ENCODE results near the gene MRPL52. TPM values are rescaled to one million over a fixed set of nuclear protein-coding genes. Genes with fewer than 3 reads are reported as not detected.

The MRPL52 gene
- total RNA-seq, 1 donor from 2014 or later: 28.1 TPM

GRCh38 chr14:22844221-22845102 is 14.8 kb downstream of the MRPL52 start:
- Histone ChIP-seq H3K9ac (no peak overlapping the region), H3K9me3 (ENCODE audit: low read depth) (no peaks in the 10 kb centered on the region), H3F3A (ENCODE audit: low read depth) (peaks cover 3% of the 10 kb centered on the region), H3K27me3 (no peaks in the 10 kb centered on the region), H3K27ac (no peak overlapping the region), H2AFZ (replicated peaks) (no peak overlapping the region), H3K79me2 (ENCODE audit: low read depth) (no peaks in the 10 kb centered on the region), H3K4me1 (peaks cover 14% of the 10 kb centered on the region), H4K20me1 (ENCODE audit: low read depth) (no peaks in the 10 kb centered on the region), H3K4me3 (no peak overlapping the region), H3K36me3 (no peaks in the 10 kb centered on the region), H3K4me2 (no peak overlapping the region)
- Mint-ChIP-seq H3K27ac (no peak overlapping the region), H3K27me3 (ENCODE audit: insufficient read depth, low read depth) (peaks cover 5% of the 10 kb centered on the region), H3K4me3 (no peak overlapping the region), H3K4me1 (peaks cover 18% of the 10 kb centered on the region), H3K36me3 (no peaks in the 10 kb centered on the region), H3K9me3 (no peaks in the 10 kb centered on the region)
- no peak for DNase-seq (ENCODE audit: low spot score)
- TF ChIP-seq CTCF (IDR thresholded peaks at IDR 0.05): no peak
- TF ChIP-seq EZH2phosphoT487 (IDR thresholded peaks at IDR 0.05): no peak
- TF ChIP-seq EZH2 (IDR thresholded peaks at IDR 0.05): no peak

- no peaks in the 10 kb centered on the region for H4K20me1 ChIP-seq (ENCODE audit: low read depth)
- H3K4me1 ChIP-seq: peaks cover 15% of the 10 kb centered on the region
- no peaks in the 10 kb centered on the region for H3K9me3 Mint-ChIP-seq
- no peaks in the 10 kb centered on the region for H3K27me3 ChIP-seq
- no peak for TF ChIP-seq CTCF (IDR thresholded peaks at IDR 0.05)
- no peak for TF ChIP-seq EZH2phosphoT487 (IDR thresholded peaks at IDR 0.05)
- no peak for TF ChIP-seq EZH2 (IDR thresholded peaks at IDR 0.05)
- H2AFZ ChIP-seq (replicated peaks): no peak overlapping the region
- no peak overlapping the region for H3K4me3 ChIP-seq
- no peaks in the 10 kb centered on the region for H3K9me3 ChIP-seq (ENCODE audit: low read depth)
- peaks cover 5% of the 10 kb centered on the region for H3K27me3 Mint-ChIP-seq (ENCODE audit: insufficient read depth, low read depth)
- no peaks in the 10 kb centered on the region for H3K36me3 ChIP-seq
- DNase-seq (ENCODE audit: low spot score): no peak
- no peaks in the 10 kb centered on the region for H3K36me3 Mint-ChIP-seq
- H3K27ac Mint-ChIP-seq: no peak overlapping the region
- no peak overlapping the region for H3K4me3 Mint-ChIP-seq
- H3F3A ChIP-seq (ENCODE audit: low read depth): peaks cover 3% of the 10 kb centered on the region
- H3K4me1 Mint-ChIP-seq: peaks cover 20% of the 10 kb centered on the region
- H3K9ac ChIP-seq: no peak overlapping the region
- H3K79me2 ChIP-seq (ENCODE audit: low read depth): no peaks in the 10 kb centered on the region
- H3K4me2 ChIP-seq: no peak overlapping the region
- H3K27ac ChIP-seq: no peak overlapping the region
Observed at GRCh38 chr14:22845103-22845394, 15.4 kb downstream of the MRPL52 start.

- peaks cover 20% of the 10 kb centered on the region for H3K4me1 Mint-ChIP-seq
- Histone ChIP-seq H4K20me1 (ENCODE audit: low read depth) (no peaks in the 10 kb centered on the region), H2AFZ (replicated peaks) (no peak overlapping the region), H3K4me3 (no peak overlapping the region), H3K9ac (no peak overlapping the region), H3K27me3 (no peaks in the 10 kb centered on the region), H3K36me3 (no peaks in the 10 kb centered on the region), H3K79me2 (ENCODE audit: low read depth) (no peaks in the 10 kb centered on the region), H3K4me1 (peaks cover 15% of the 10 kb centered on the region), H3K27ac (no peak overlapping the region), H3K4me2 (no peak overlapping the region), H3K9me3 (ENCODE audit: low read depth) (no peaks in the 10 kb centered on the region), H3F3A (ENCODE audit: low read depth) (peaks cover 3% of the 10 kb centered on the region)
- no peak overlapping the region for H3K4me3 Mint-ChIP-seq
- no peaks in the 10 kb centered on the region for H3K36me3 Mint-ChIP-seq
- H3K9me3 Mint-ChIP-seq: no peaks in the 10 kb centered on the region
- peaks cover 2% of the 10 kb centered on the region for H3K27me3 Mint-ChIP-seq (ENCODE audit: insufficient read depth, low read depth)
- no peak for DNase-seq (ENCODE audit: low spot score)
- H3K27ac Mint-ChIP-seq: no peak overlapping the region
- TF ChIP-seq CTCF (IDR thresholded peaks at IDR 0.05) (no peak), EZH2 (IDR thresholded peaks at IDR 0.05) (no peak), EZH2phosphoT487 (IDR thresholded peaks at IDR 0.05) (no peak)
Observed at GRCh38 chr14:22845821-22846625, 16.3 kb downstream of the MRPL52 start.
